Panc1 (cell line): Measurements from ENCODE around the gene ILK. TPM values are rescaled to one million over a fixed set of nuclear protein-coding genes. Genes with fewer than 3 reads are reported as not detected.

ENCODE experiments used
- ATAC-seq: fragments of 200-7000 bp; cut with Tn5 transposase; 2 replicates; pipeline ENCODE4 v1.9.1; 2020; ENCODE audit warnings: mild to moderate bottlenecking, moderate library complexity
- BruUV-seq: library from RNA; stranded (reverse); fragments of 400-500 nt; replicated peaks from 2 replicates; lab custom pipeline; 2021; lab: Mats Ljungman, UMichigan
- CTCF ChIA-PET: fragments of 300-600 bp; sonication (Branson Sonifier 250); formaldehyde crosslinking; loops from one replicate; lab custom pipeline; 2022; ENCODE audit warnings: antibody characterized with exemption; lab: Charles Lee
- POLR2A ChIA-PET: fragments of 300-600 bp; sonication (Branson Sonifier 250); formaldehyde crosslinking; loops from one replicate; lab custom pipeline; 2022; ENCODE audit warnings: antibody characterized with exemption; lab: Charles Lee
- DNase-seq: peaks from one replicate; pipeline ENCODE4 v3.0.0-alpha.2; 2010; ENCODE audit warnings: low read depth, low spot score
- H3K27ac ChIP-seq: 2 replicates; pipeline ENCODE4 v1.5.1; 2011; ENCODE audit warnings: mild to moderate bottlenecking, low read length, inconsistent platforms
- H3K27me3 ChIP-seq: fragments of 200-500 bp; sonication (Bioruptor generic); 2 replicates; pipeline ENCODE4 v1.6.0; 2014; ENCODE audit warnings: low read length, inconsistent platforms; ENCODE audit not compliant: control insufficient read depth, insufficient read depth
- H3K36me3 ChIP-seq: fragments of 200-500 bp; sonication (Bioruptor generic); 2 replicates; pipeline ENCODE4 v1.5.1; 2014; ENCODE audit warnings: inconsistent platforms, mild to moderate bottlenecking, low read length, moderate library complexity; ENCODE audit not compliant: control insufficient read depth, insufficient read depth
- H3K4me1 ChIP-seq: 2 replicates; pipeline ENCODE4 v1.5.1; 2011; ENCODE audit warnings: inconsistent platforms, mild to moderate bottlenecking, low read length, moderate library complexity; ENCODE audit not compliant: control insufficient read depth, insufficient read depth
- H3K4me3 ChIP-seq, 2 experiments: 2 replicates each; pipeline ENCODE4 v1.5.1; 2011 to 2012; ENCODE audit warnings: low read depth in 2 of 2, low read length in 2 of 2, mild to moderate bottlenecking in 2 of 2, inconsistent platforms in 1 of 2, moderate library complexity in 1 of 2
- H3K9me3 ChIP-seq: fragments of 200-500 bp; sonication (Bioruptor generic); 2 replicates; pipeline ENCODE4 v1.5.1; 2014; ENCODE audit warnings: low read depth, mild to moderate bottlenecking, inconsistent platforms, low read length, moderate library complexity; ENCODE audit not compliant: control insufficient read depth, insufficient read depth
- CTCF ChIP-seq: fragments of 450-650 bp; IDR thresholded peaks from 2 replicates; pipeline ENCODE4 v1.5.1; 2017; ENCODE audit warnings: mild to moderate bottlenecking
- POLR2AphosphoS5 ChIP-seq: IDR thresholded peaks from 2 replicates; pipeline ENCODE4 v1.6.1; 2012; ENCODE audit warnings: mild to moderate bottlenecking, low read depth, low read length, moderate library complexity
- REST ChIP-seq, 2 experiments: IDR thresholded peaks; 2 replicates each; pipeline ENCODE4 v1.6.1; 2011 to 2012; ENCODE audit warnings: low read depth in 2 of 2, control low read depth in 1 of 2, low read length in 1 of 2, mild to moderate bottlenecking in 1 of 2, moderate library complexity in 1 of 2; ENCODE audit not compliant: insufficient read depth in 1 of 2
- SIN3A ChIP-seq: IDR thresholded peaks from 2 replicates; pipeline ENCODE4 v1.6.1; 2012; ENCODE audit warnings: low read depth, mild to moderate bottlenecking, low read length, moderate library complexity, borderline replicate concordance; ENCODE audit not compliant: insufficient read depth
- TCF7L2 ChIP-seq: IDR thresholded peaks from 2 replicates; pipeline ENCODE4 v1.6.1; 2011; ENCODE audit warnings: mild to moderate bottlenecking, low read depth, low read length, inconsistent platforms
- in situ Hi-C: cut with HindIII; loops from 2 replicates; pipeline ENCODE4 v1.10.0; 2016; ENCODE audit warnings: low sequenced_read_pairs, low pct_unique_long_range_greater_than_20kb
- intact Hi-C: fragments of 100-400 bp; cut with micrococcal nuclease; formaldehyde crosslinking; loops from one replicate; pipeline ENCODE4 v1.10.0; 2022; ENCODE audit not compliant: unreplicated experiment
- total RNA-seq: library from RNA; stranded (reverse); gene quantifications from one replicate; pipeline ENCODE4 v1.2.1, GENCODE V29; 2021; ENCODE audit not compliant: unreplicated experiment

The ILK gene
- total RNA-seq, 1 experiment from 2014 or later = 204 TPM

GRCh38 chr11:6572215-6572614, 31.4 kb upstream of the ILK start:
- BruUV-seq = TSS peak; percentile 23
- in situ Hi-C loops = no loop called here
- ATAC-seq = no peak

DNA sequence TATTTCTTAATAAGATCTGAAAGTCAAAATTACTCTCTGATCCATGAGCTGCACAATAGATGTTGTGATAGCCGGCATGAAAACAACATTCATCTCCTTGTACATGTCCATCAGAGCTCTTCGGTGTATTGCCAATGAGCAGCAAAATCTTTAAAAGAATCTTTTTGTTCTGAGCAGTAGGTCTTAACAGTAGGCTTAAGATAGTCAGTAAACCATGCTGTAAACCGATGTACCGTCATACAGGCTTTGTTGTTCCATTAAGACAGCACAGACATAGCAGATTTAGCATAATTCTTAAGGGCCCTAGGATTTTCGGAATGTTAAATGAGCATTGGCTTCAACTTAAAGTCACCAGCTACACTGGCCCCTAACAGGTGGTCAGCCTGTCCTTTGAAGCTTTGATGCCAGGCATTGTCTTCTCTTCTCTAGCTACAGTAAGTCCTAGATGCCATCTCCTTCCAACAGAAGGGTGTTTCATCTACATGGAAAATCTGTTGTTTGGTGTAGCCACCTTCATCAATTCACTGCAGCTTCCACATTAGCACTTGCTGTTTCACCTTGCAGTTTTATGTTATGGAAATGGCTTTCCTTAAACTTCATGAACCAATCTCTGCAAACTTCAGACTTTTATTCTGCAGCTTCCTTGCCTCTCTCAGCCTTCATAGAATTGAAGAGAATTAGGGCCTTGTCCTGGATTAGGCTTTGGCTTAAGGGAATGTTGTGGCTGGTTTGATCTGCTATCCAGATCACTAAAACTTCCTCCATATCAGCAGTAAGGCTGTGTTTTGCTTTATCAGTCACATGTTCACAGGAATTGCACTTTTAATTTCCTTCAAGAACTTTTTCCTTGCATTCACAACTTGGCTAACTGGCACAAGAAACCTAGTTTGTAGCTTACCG, 28.5 kb upstream of the ILK start:
- intact Hi-C loops (no loop called here), in situ Hi-C loops (no loop called here)
- Histone ChIP-seq H3K36me3 (no peaks in the 10 kb centered on the region), H3K4me3 (no peak overlapping the region), H3K27ac (no peak overlapping the region), H3K4me1 (no peaks in the 10 kb centered on the region), H3K9me3 (no peaks in the 10 kb centered on the region), H3K27me3 (no peaks in the 10 kb centered on the region)
- no TSS peak for BruUV-seq
- POLR2A ChIA-PET = no interaction called here
- no peak for ATAC-seq
- TF ChIP-seq CTCF (no peak), TCF7L2 (no peak), SIN3A (no peak), REST (IDR thresholded peaks at IDR 0.05; ENCODE audit: insufficient read depth in 1 of 2, low read depth in 2 of 2, low read length in 1 of 2) (no peak), POLR2AphosphoS5 (no peak)
- CTCF ChIA-PET = no interaction called here
- DNase-seq = no peak

More at GRCh38 chr11:6572215-6572614, 31.4 kb upstream of the ILK start:
- no peak overlapping the region for H3K4me3 ChIP-seq
- DNase-seq = no peak
- no peaks in the 10 kb centered on the region for H3K9me3 ChIP-seq
- ChIA-PET CTCF (no interaction called here), POLR2A (no interaction called here)
- intact Hi-C loops = no loop called here
- H3K36me3 ChIP-seq = no peaks in the 10 kb centered on the region
- no peak overlapping the region for H3K27ac ChIP-seq
- no peaks in the 10 kb centered on the region for H3K4me1 ChIP-seq
- no peaks in the 10 kb centered on the region for H3K27me3 ChIP-seq
- TF ChIP-seq POLR2AphosphoS5 (no peak), TCF7L2 (no peak), SIN3A (no peak), CTCF (no peak), REST (IDR thresholded peaks at IDR 0.05; ENCODE audit: insufficient read depth in 1 of 2, low read depth in 2 of 2, low read length in 1 of 2) (no peak)
